Spleen (tissue), 11 donors: ENCODE measurements around the gene GJB5. TPM values are rescaled to one million over a fixed set of nuclear protein-coding genes. Genes with fewer than 3 reads are reported as not detected.

Experiments
- DNase-seq: peaks from one replicate; pipeline ENCODE4 v3.0.0-alpha.2; 2020
- H3K27ac ChIP-seq, 8 donors: fragments of 200-600 bp; sonication (generic) in 7 of 8; 1 replicate in 4 of 8; 2 replicates in 4 of 8; pipeline versions ENCODE4 v1.5.0 to v1.8.0; 2016 to 2021; ENCODE audit warnings: inconsistent platforms in 4 of 8, mild to moderate bottlenecking in 4 of 8, moderate library complexity in 1 of 8
- H3K27me3 ChIP-seq, 7 donors: fragments of 200-600 bp; sonication (generic) in 6 of 7; replicated peaks in 1 of 7; 1 replicate in 4 of 7; 2 replicates in 3 of 7; pipeline versions ENCODE4 v1.5.0 to v1.8.0; 2016 to 2021; ENCODE audit warnings: inconsistent platforms in 3 of 7, mild to moderate bottlenecking in 1 of 7
- H3K36me3 ChIP-seq, 6 donors: fragments of 200-600 bp; sonication (generic) in 5 of 6; 1 replicate in 4 of 6; 2 replicates in 2 of 6; pipeline versions ENCODE4 v1.5.0 to v1.8.0; 2016 to 2021; ENCODE audit warnings: inconsistent platforms in 2 of 6
- H3K4me1 ChIP-seq, 6 donors: fragments of 200-600 bp; sonication (generic) in 5 of 6; 1 replicate in 3 of 6; 2 replicates in 3 of 6; pipeline versions ENCODE4 v1.5.0 to v1.8.0; 2016 to 2021; ENCODE audit warnings: inconsistent platforms in 3 of 6
- H3K4me3 ChIP-seq, 8 donors: fragments of 200-600 bp; sonication (generic) in 7 of 8; 1 replicate in 4 of 8; 2 replicates in 4 of 8; pipeline versions ENCODE4 v1.5.0 to v1.8.0; 2016 to 2021; ENCODE audit warnings: inconsistent platforms in 4 of 8, mild to moderate bottlenecking in 4 of 8, moderate library complexity in 2 of 8
- H3K9me3 ChIP-seq, 8 donors: fragments of 200-600 bp; sonication (generic) in 7 of 8; 1 replicate in 4 of 8; 2 replicates in 4 of 8; pipeline versions ENCODE4 v1.5.0 to v1.8.0; 2016 to 2021; ENCODE audit warnings: inconsistent platforms in 4 of 8
- CTCF ChIP-seq, 11 experiments: fragments of 200-600 bp in 7 of 11; fragments of 450-650 bp in 4 of 11; sonication (generic) in 4 of 11; IDR thresholded peaks in 8 of 11; conservative IDR thresholded peaks in 3 of 11; 1 replicate in 7 of 11; 2 replicates in 4 of 11; pipeline versions ENCODE4 v1.4.0 to v1.8.0; 2016 to 2021; ENCODE audit warnings: antibody characterized with exemption in 11 of 11, inconsistent platforms in 4 of 11, mild to moderate bottlenecking in 1 of 11
- POLR2A ChIP-seq, 3 donors: fragments of 450-650 bp; IDR thresholded peaks; one replicate each; pipeline ENCODE4 v1.5.1; 2017; ENCODE audit warnings: antibody characterized with exemption in 3 of 3, mild to moderate bottlenecking in 1 of 3
- POLR2AphosphoS5 ChIP-seq, 3 donors: sonication (generic); formaldehyde crosslinking; IDR thresholded peaks; one replicate each; pipeline ENCODE4 v1.5.1; 2017; ENCODE audit warnings: antibody characterized with exemption in 3 of 3
- WGBS, 5 donors: extraction: QIAGEN DNeasy Blood & Tissue Kit in 3 of 5; methylation state at CpG; one replicate each; pipeline versions ENCODE4 v1.1.5 to v1.1.7; 2013 to 2018; 5-methylcytosine and 5-hydroxymethylcytosine counted together
- intact Hi-C: fragments of 100-400 bp; cut with DNase I; formaldehyde crosslinking; loops from one replicate; pipeline ENCODE4 v1.15.0; 2023; ENCODE audit warnings: low total_unique reads
- polyA plus RNA-seq, 3 donors: library from polyadenylated mRNA; stranded (reverse); fragments of 200-250 nt; gene quantifications; one replicate each; pipeline ENCODE4 v1.2.1, GENCODE V29; 2013
- total RNA-seq, 7 donors: library from RNA; depleted of rRNA in 3 of 7; stranded (reverse); fragments of >200 nt in 3 of 7; fragmentation: NEBNext Ultra II Directional in 4 of 7; extraction: Animal tissue kit (Norgen Biotek cat#: 25700) in 4 of 7; gene quantifications; one replicate each; pipeline versions ENCODE4 v1.1.0 to v1.2.1, GENCODE V29; 2016 to 2021
- donor health status: healthy with polysubstance abuse.
- donor health status: DM: no; HTN: no; CAD: no; lungs with moderate emphysema.
- donor health status: DM: no; HTN: no; CAD: no.
- donor health status: Bipolar disorder and iron deficiency.
- donor health status: healthy.
- donor health status: DM: no; HTN: no; CAD: no.
- donor health status: DM: yes; HTN: yes; CAD: no.

GJB5 gene
- total and polyA plus RNA-seq, 10 donors = 0.06 TPM; not detected in 9

- 84 to 93% (median 92%) methylated on average over 6 of the region's 6 CpGs for WGBS, 5 donors
- Histone ChIP-seq H3K36me3 (no peaks in the 10 kb centered on the region), H3K27ac (no peak overlapping the region), H3K27me3 (peaks cover 0 to 8% (median 0%) of the 10 kb centered on the region in 7 donors), H3K9me3 (no peaks in the 10 kb centered on the region), H3K4me3 (no peak overlapping the region), H3K4me1 (no peaks in the 10 kb centered on the region)
- intact Hi-C loops = no loop called here
- TF ChIP-seq POLR2A (IDR thresholded peaks at IDR 0.05) (no peak), CTCF (IDR thresholded peaks at IDR 0.05 in 8 of 11, conservative IDR thresholded peaks at IDR 0.05 in 3 of 11) (no peak), POLR2AphosphoS5 (IDR thresholded peaks at IDR 0.05) (no peak)
- no peak for DNase-seq
Observed at GRCh38 chr1:34755961-34756360, 1.1 kb downstream of the GJB5 start.

GRCh38 chr1:34757386-34757785 is 2.5 kb downstream of the GJB5 start:
- intact Hi-C loops = no loop called here
- TF ChIP-seq CTCF (IDR thresholded peaks at IDR 0.05 in 8 of 11, conservative IDR thresholded peaks at IDR 0.05 in 3 of 11) (no peak), POLR2A (IDR thresholded peaks at IDR 0.05) (no peak), POLR2AphosphoS5 (IDR thresholded peaks at IDR 0.05) (no peak)
- H3K27me3 ChIP-seq = peaks cover 0 to 18% (median 0%) of the 10 kb centered on the region in 7 donors
- no peak for DNase-seq
- H3K36me3 ChIP-seq = no peaks in the 10 kb centered on the region
- WGBS, 5 donors = 88 to 94% (median 90%) methylated on average over 21 of the region's 21 CpGs
- no peak overlapping the region for H3K4me3 ChIP-seq
- no peak overlapping the region for H3K27ac ChIP-seq
- H3K4me1 ChIP-seq = no peaks in the 10 kb centered on the region
- H3K9me3 ChIP-seq = no peaks in the 10 kb centered on the region

GRCh38 chr1:34758751-34759150 is 3.9 kb downstream of the GJB5 start:
- no peak for DNase-seq
- Histone ChIP-seq H3K4me1 (no peaks in the 10 kb centered on the region), H3K27ac (no peak overlapping the region), H3K4me3 (no peak overlapping the region), H3K9me3 (no peaks in the 10 kb centered on the region), H3K27me3 (peaks cover 0 to 26% (median 0%) of the 10 kb centered on the region in 7 donors), H3K36me3 (no peaks in the 10 kb centered on the region)
- TF ChIP-seq POLR2AphosphoS5 (IDR thresholded peaks at IDR 0.05) = no peak
- no peak for TF ChIP-seq POLR2A (IDR thresholded peaks at IDR 0.05)
- no peak for TF ChIP-seq CTCF (IDR thresholded peaks at IDR 0.05 in 8 of 11, conservative IDR thresholded peaks at IDR 0.05 in 3 of 11)
- intact Hi-C loops = no loop called here
- 69 to 83% (median 71%) methylated on average over 4 of the region's 4 CpGs for WGBS, 5 donors

- Histone ChIP-seq H3K4me3 (no peak within 1 kb of the TSS), H3K4me1 (no peaks in the 10 kb centered on the region), H3K27me3 (peaks cover 0 to 35% (median 0%) of the 10 kb centered on the region in 7 donors), H3K27ac (no peak within 1 kb of the TSS), H3K9me3 (no peaks in the 10 kb centered on the region), H3K36me3 (no peaks in the 10 kb centered on the region)
- intact Hi-C loops = no loop called here
- peak; percentile 42 for DNase-seq
- TF ChIP-seq POLR2AphosphoS5 (IDR thresholded peaks at IDR 0.05) (no peak), CTCF (IDR thresholded peaks at IDR 0.05 in 8 of 11, conservative IDR thresholded peaks at IDR 0.05 in 3 of 11) (no peak), POLR2A (IDR thresholded peaks at IDR 0.05) (no peak)
- WGBS, 5 donors = 63 to 75% (median 74%) methylated on average over 9 to 10 of the region's 10 CpGs
Observed at GRCh38 chr1:34759503-34760357, 4.9 kb downstream of the GJB5 start, which contains the start of gene GJB4. Gene GJB4 (plus strand): TSS chr1:34759740. CDS start chr1:34761255, 1,515 bp downstream.
